RWPE2 (cell line): ENCODE results near the gene DNAJC5.

ENCODE experiments used
- ATAC-seq: fragments of 200-7000 bp; cut with Tn5 transposase; 3 replicates; pipeline ENCODE4 v1.9.1; 2021; ENCODE audit warnings: low read depth
- DNase-seq: peaks from one replicate; pipeline ENCODE4 v3.0.0-alpha.2; 2020; ENCODE audit warnings: low spot score
- H3K27ac ChIP-seq: fragments of 450-650 bp; 2 replicates; pipeline ENCODE4 v1.5.1; 2017; ENCODE audit warnings: mild to moderate bottlenecking; ENCODE audit not compliant: poor library complexity, severe bottlenecking
- H3K27me3 ChIP-seq: fragments of 250-450 bp; sonication (Bioruptor Pico); 2 replicates; pipeline ENCODE4 v1.5.1; 2021; ENCODE audit warnings: mild to moderate bottlenecking, moderate library complexity; ENCODE audit not compliant: insufficient read depth, poor library complexity, severe bottlenecking
- H3K36me3 ChIP-seq: fragments of 250-450 bp; sonication (Bioruptor Pico); 2 replicates; pipeline ENCODE4 v1.5.1; 2020; ENCODE audit warnings: low read depth, mild to moderate bottlenecking, moderate library complexity
- H3K4me1 ChIP-seq: fragments of 250-450 bp; sonication (Bioruptor Pico); 2 replicates; pipeline ENCODE4 v1.5.1; 2021; ENCODE audit warnings: mild to moderate bottlenecking, moderate library complexity; ENCODE audit not compliant: insufficient read depth, poor library complexity, severe bottlenecking
- H3K4me3 ChIP-seq: fragments of 250-450 bp; sonication (Bioruptor Pico); 2 replicates; pipeline ENCODE4 v1.5.1; 2021; ENCODE audit warnings: mild to moderate bottlenecking, moderate library complexity; ENCODE audit not compliant: severe bottlenecking
- H3K9me3 ChIP-seq: fragments of 250-450 bp; sonication (Bioruptor Pico); 2 replicates; pipeline ENCODE4 v1.5.1; 2021; ENCODE audit warnings: mild to moderate bottlenecking, moderate library complexity; ENCODE audit not compliant: severe bottlenecking
- TF ChIP-seq, protein P1 (sequence below): fragments of 450-650 bp; IDR thresholded peaks from one replicate; pipeline ENCODE4 v1.5.1; 2017; ENCODE audit warnings: mild to moderate bottlenecking, moderate library complexity; ENCODE audit not compliant: poor library complexity, severe bottlenecking

Gene DNAJC5

GRCh38 chr20:63858393-63859165, 36.3 kb upstream of the DNAJC5 start:
- ATAC-seq (peak; percentile 11), DNase-seq (peak; percentile 86)
- H3K27me3 ChIP-seq: peaks cover 38% of the 10 kb centered on the region
- H3K4me1 ChIP-seq: no peaks in the 10 kb centered on the region
- H3K36me3 ChIP-seq: peaks cover 6% of the 10 kb centered on the region; the same call in 1 of the 2 replicates
- H3K27ac ChIP-seq: no peak overlapping the region
- H3K9me3 ChIP-seq: no peaks in the 10 kb centered on the region
- TF ChIP-seq, protein P1, sequence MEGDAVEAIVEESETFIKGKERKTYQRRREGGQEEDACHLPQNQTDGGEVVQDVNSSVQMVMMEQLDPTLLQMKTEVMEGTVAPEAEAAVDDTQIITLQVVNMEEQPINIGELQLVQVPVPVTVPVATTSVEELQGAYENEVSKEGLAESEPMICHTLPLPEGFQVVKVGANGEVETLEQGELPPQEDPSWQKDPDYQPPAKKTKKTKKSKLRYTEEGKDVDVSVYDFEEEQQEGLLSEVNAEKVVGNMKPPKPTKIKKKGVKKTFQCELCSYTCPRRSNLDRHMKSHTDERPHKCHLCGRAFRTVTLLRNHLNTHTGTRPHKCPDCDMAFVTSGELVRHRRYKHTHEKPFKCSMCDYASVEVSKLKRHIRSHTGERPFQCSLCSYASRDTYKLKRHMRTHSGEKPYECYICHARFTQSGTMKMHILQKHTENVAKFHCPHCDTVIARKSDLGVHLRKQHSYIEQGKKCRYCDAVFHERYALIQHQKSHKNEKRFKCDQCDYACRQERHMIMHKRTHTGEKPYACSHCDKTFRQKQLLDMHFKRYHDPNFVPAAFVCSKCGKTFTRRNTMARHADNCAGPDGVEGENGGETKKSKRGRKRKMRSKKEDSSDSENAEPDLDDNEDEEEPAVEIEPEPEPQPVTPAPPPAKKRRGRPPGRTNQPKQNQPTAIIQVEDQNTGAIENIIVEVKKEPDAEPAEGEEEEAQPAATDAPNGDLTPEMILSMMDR: peak; percentile 44
- no peak overlapping the region for H3K4me3 ChIP-seq

DNA sequence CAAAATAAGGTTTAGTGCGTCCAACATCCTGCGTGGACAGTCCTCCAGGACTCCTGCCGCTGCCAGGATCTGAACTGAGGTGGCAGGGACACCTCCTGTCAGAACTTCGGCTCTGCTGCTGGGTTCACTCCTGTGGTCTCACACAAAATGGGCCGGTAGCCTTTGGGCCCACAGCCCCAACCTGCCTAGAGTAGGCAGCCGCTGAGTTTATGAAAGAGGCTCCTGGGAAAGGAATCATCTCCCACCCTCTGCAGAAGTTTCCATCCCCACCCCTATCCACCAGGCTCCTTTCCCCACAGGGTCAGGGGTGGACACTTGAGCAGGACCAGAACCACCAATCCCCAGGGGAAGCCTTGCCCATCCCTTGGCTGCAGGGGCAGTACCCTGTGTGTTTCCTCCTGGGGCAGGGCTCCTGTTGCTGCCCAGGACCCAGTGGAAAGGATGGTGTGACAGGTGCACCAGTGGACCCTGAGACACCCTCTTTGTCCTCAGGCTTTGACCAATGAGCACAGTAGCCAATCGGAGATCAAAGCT, 35.7 kb upstream of the DNAJC5 start:
- TF ChIP-seq, protein P1: peak; percentile 13
- H3K4me3 ChIP-seq: no peak overlapping the region
- DNase-seq (peak; percentile 76), ATAC-seq (no peak; the same call in 2 of the 3 replicates)
- H3K9me3 ChIP-seq: no peaks in the 10 kb centered on the region
- no peak overlapping the region for H3K27ac ChIP-seq
- peaks cover 34% of the 10 kb centered on the region for H3K27me3 ChIP-seq
- H3K36me3 ChIP-seq: peaks cover 6% of the 10 kb centered on the region; the same call in 1 of the 2 replicates
- H3K4me1 ChIP-seq: no peaks in the 10 kb centered on the region

- ATAC-seq: no peak
- H3K9me3 ChIP-seq: no peaks in the 10 kb centered on the region
- no peak overlapping the region for H3K4me3 ChIP-seq
- peaks cover 6% of the 10 kb centered on the region; the same call in 1 of the 2 replicates for H3K36me3 ChIP-seq
- H3K4me1 ChIP-seq: no peaks in the 10 kb centered on the region
- H3K27ac ChIP-seq: no peak overlapping the region
- TF ChIP-seq, protein P1: no peak
- H3K27me3 ChIP-seq: peaks cover 22% of the 10 kb centered on the region
- DNase-seq: peak; percentile 78
Measured at GRCh38 chr20:63860325-63861051, 34.4 kb upstream of the DNAJC5 start.

- ATAC-seq (no peak), DNase-seq (peak; percentile 81)
- Histone ChIP-seq H3K4me1 (peaks cover 6% of the 10 kb centered on the region), H3K27me3 (peaks cover 12% of the 10 kb centered on the region), H3K9me3 (no peaks in the 10 kb centered on the region), H3K27ac (no peak within 1 kb of the TSS), H3K4me3 (no peak within 1 kb of the TSS), H3K36me3 (peaks cover 12% of the 10 kb centered on the region)
- TF ChIP-seq, protein P1: no peak
Measured at GRCh38 chr20:63861365-63861934, 33.5 kb upstream of the DNAJC5 start, which contains the start of gene ABHD16B. Gene ABHD16B, plus strand, starts transcription at chr20:63861498. Its CDS starts 43 bp downstream, at chr20:63861541.
